ENCODE results near the gene JAKMIP1.
A peak's percentile ranks its signal among the peaks of the same experiment; 100 is the strongest.

The JAKMIP1 gene

DNA sequence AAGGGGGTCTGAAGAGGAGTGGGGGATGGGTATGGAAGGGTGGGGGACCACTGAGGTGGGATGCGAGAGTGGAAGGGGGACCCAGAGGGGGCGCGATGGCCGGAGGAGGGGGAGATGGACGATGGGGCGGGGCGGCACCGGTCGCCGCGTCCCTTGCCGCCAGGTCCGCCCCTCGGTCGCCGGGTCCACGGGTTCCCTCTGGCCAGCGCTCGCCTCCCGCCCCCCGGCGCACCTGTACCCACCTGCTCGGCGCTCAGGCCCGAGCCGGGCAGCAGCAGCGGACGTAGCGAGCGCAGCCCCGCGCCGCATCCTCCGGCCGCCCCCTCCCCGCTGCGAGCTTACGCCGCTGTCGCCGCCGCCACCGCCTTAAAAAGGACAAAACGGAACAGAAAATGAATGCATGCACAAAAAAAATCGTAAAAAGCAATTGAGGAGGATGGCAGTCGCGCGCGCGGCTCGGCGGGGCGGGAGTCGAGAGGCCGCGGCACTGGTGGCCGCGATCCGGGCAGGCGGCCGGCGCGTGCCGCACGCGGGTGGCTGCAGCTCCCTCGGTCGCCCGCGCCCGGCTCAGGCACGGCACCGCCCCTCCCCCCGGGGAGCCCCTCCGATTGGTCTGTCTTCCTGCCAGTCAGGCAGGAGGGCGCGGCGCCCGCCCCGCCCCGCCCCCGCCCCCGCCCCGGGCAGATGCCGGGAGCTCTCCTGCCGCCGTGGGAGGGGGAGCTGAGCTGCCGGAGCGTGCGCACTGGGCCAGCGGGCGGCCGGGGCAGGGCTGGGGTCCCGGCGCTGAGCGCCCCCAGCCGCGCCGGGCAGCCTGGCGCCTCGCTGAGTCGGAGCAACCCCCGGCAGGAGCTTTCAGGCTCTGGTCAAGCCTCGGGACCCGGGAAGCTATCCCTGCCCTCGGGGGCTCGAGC, at the start of gene JAKMIP1:
JAKMIP1 (minus strand) TSS at position 539 of the 911 bp plus-strand sequence. CDS start 87,699 bp downstream, outside the sequence.
- TF ChIP-seq CTCF (IDR thresholded peaks at IDR 0.05; ENCODE audit: low read depth, low read length): no peak
- H3K36me3 ChIP-seq: no peaks in the 10 kb centered on the region
- DNase-seq: peak; percentile 95
- H3K27me3 ChIP-seq (ENCODE audit: insufficient read depth, low read depth, severe bottlenecking): no peaks in the 10 kb centered on the region
- peak within 1 kb of the TSS; percentile 81 for H3K27ac ChIP-seq
- H3K9me3 ChIP-seq (ENCODE audit: severe bottlenecking): no peaks in the 10 kb centered on the region
- H3K4me3 ChIP-seq (ENCODE audit: low read depth, low read length): peak within 1 kb of the TSS; percentile 73

GRCh38 chr4:6248394-6248793, 48.0 kb upstream of the JAKMIP1 start:
- H3K27me3 ChIP-seq (ENCODE audit: insufficient read depth, low read depth, severe bottlenecking): no peaks in the 10 kb centered on the region
- no peaks in the 10 kb centered on the region for H3K36me3 ChIP-seq
- no peak for TF ChIP-seq CTCF (IDR thresholded peaks at IDR 0.05; ENCODE audit: low read depth, low read length)
- H3K4me3 ChIP-seq (ENCODE audit: low read depth, low read length): no peak overlapping the region
- peaks cover 5% of the 10 kb centered on the region for H3K9me3 ChIP-seq (ENCODE audit: severe bottlenecking)
- no peak for DNase-seq
- no peak overlapping the region for H3K27ac ChIP-seq

- no peak for TF ChIP-seq CTCF (IDR thresholded peaks at IDR 0.05; ENCODE audit: low read depth, low read length)
- H3K27ac ChIP-seq: no peak overlapping the region
- H3K36me3 ChIP-seq: no peaks in the 10 kb centered on the region
- no peak for DNase-seq
- H3K9me3 ChIP-seq (ENCODE audit: severe bottlenecking): peaks cover 5% of the 10 kb centered on the region
- H3K27me3 ChIP-seq (ENCODE audit: insufficient read depth, low read depth, severe bottlenecking): no peaks in the 10 kb centered on the region
- H3K4me3 ChIP-seq (ENCODE audit: low read depth, low read length): no peak overlapping the region
Measured at GRCh38 chr4:6246170-6246634, 45.9 kb upstream of the JAKMIP1 start.

GRCh38 chr4:6245246-6246169, 45.2 kb upstream of the JAKMIP1 start:
- no peak for DNase-seq
- no peak overlapping the region for H3K27ac ChIP-seq
- no peaks in the 10 kb centered on the region for H3K27me3 ChIP-seq (ENCODE audit: insufficient read depth, low read depth, severe bottlenecking)
- H3K36me3 ChIP-seq: no peaks in the 10 kb centered on the region
- TF ChIP-seq CTCF (IDR thresholded peaks at IDR 0.05; ENCODE audit: low read depth, low read length): no peak
- no peak overlapping the region for H3K4me3 ChIP-seq (ENCODE audit: low read depth, low read length)
- H3K9me3 ChIP-seq (ENCODE audit: severe bottlenecking): peaks cover 5% of the 10 kb centered on the region

GRCh38 chr4:6242271-6243029, 42.1 kb upstream of the JAKMIP1 start:
- Histone ChIP-seq H3K36me3 (no peaks in the 10 kb centered on the region), H3K27ac (no peak overlapping the region), H3K27me3 (ENCODE audit: insufficient read depth, low read depth, severe bottlenecking) (no peaks in the 10 kb centered on the region), H3K9me3 (ENCODE audit: severe bottlenecking) (peaks cover 5% of the 10 kb centered on the region), H3K4me3 (ENCODE audit: low read depth, low read length) (no peak overlapping the region)
- DNase-seq: no peak
- no peak for TF ChIP-seq CTCF (IDR thresholded peaks at IDR 0.05; ENCODE audit: low read depth, low read length)
